ENCODE data around the gene RPS6KB2.

DNA sequence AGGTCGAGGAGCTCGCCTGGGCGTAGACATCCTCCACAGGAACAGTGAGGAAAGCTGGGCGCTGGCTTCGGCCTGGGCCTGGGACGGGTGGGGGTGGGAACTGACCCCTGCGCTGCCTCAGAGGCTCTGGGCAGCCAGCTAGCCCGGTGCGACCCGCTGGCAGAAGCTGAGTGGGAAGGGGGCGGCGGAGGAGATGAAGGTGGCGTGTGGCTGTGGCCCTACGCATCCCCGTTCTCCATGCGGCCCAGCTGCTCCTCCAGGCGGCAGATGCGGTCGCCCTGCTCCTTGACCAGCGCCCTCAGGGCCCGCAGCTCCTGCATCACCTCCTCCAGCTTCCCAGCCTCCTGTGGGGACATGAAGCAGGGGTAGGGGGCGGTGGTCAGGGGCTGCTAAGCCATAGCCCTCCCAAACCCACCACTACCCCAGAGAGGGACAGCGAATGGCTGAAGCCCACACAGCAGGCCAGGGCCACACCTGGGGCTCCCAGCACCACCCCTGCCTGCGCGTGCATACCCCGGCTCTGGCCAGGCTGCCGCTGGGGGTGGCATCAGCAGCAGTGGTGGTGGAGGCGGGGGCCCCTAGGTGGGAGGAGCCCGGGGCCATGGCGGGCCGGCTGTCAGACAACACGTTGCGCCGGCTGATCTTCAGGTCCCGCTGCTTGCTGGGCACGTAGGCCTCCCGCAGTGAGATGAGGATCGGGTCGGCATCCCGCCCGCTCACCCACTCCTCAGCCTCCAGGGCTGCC is 10.0 kb downstream of the RPS6KB2 start:
- TF ChIP-seq CTCF (IDR thresholded peaks at IDR 0.05) (no peak), POLR2A (IDR thresholded peaks at IDR 0.05) (peak; percentile 21), EP300 (IDR thresholded peaks at IDR 0.05; ENCODE audit: low read depth) (no peak)
